Ovary (tissue), 3 donors: Measurements from ENCODE around the gene KRT17.

ENCODE experiments used
- POLR2A ChIP-seq: fragments of 450-650 bp; IDR thresholded peaks from one replicate; pipeline ENCODE4 v1.6.1; 2017; ENCODE audit warnings: antibody characterized with exemption, mild to moderate bottlenecking, moderate library complexity
- TF ChIP-seq, protein P1 (sequence below), 3 donors: fragments of 450-650 bp in 2 of 3; fragments of 200-600 bp in 1 of 3; IDR thresholded peaks; one replicate each; pipeline versions ENCODE4 v1.5.1 to v1.8.0; 2016 to 2022; ENCODE audit warnings: antibody characterized with exemption in 3 of 3, mild to moderate bottlenecking in 1 of 3
- donor health status: DM: no; HTN: no; CAD: no.

GRCh38 chr17:41653892-41654677, 29.7 kb upstream of the KRT17 start:
- TF ChIP-seq, protein P1, sequence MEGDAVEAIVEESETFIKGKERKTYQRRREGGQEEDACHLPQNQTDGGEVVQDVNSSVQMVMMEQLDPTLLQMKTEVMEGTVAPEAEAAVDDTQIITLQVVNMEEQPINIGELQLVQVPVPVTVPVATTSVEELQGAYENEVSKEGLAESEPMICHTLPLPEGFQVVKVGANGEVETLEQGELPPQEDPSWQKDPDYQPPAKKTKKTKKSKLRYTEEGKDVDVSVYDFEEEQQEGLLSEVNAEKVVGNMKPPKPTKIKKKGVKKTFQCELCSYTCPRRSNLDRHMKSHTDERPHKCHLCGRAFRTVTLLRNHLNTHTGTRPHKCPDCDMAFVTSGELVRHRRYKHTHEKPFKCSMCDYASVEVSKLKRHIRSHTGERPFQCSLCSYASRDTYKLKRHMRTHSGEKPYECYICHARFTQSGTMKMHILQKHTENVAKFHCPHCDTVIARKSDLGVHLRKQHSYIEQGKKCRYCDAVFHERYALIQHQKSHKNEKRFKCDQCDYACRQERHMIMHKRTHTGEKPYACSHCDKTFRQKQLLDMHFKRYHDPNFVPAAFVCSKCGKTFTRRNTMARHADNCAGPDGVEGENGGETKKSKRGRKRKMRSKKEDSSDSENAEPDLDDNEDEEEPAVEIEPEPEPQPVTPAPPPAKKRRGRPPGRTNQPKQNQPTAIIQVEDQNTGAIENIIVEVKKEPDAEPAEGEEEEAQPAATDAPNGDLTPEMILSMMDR (IDR thresholded peaks at IDR 0.05) = no peak
- TF ChIP-seq POLR2A = no peak
